C4-2B (cell line): ENCODE data around the gene TCEANC.

Experiments
- H3K27ac ChIP-seq: fragments of 450-650 bp; 2 replicates; pipeline ENCODE4 v1.5.1; 2017
- ZFX ChIP-seq: fragments of 450-650 bp; IDR thresholded peaks from 2 replicates; pipeline ENCODE4 v1.6.1; 2017
- TF ChIP-seq, protein P1 (sequence below): fragments of 450-650 bp; conservative IDR thresholded peaks from 2 replicates; pipeline ENCODE4 v1.5.1; 2017; ENCODE audit warnings: mild to moderate bottlenecking

Gene TCEANC

GRCh38 chrX:13702111-13702789, 49.3 kb downstream of the TCEANC start:
- TF ChIP-seq, protein P1, sequence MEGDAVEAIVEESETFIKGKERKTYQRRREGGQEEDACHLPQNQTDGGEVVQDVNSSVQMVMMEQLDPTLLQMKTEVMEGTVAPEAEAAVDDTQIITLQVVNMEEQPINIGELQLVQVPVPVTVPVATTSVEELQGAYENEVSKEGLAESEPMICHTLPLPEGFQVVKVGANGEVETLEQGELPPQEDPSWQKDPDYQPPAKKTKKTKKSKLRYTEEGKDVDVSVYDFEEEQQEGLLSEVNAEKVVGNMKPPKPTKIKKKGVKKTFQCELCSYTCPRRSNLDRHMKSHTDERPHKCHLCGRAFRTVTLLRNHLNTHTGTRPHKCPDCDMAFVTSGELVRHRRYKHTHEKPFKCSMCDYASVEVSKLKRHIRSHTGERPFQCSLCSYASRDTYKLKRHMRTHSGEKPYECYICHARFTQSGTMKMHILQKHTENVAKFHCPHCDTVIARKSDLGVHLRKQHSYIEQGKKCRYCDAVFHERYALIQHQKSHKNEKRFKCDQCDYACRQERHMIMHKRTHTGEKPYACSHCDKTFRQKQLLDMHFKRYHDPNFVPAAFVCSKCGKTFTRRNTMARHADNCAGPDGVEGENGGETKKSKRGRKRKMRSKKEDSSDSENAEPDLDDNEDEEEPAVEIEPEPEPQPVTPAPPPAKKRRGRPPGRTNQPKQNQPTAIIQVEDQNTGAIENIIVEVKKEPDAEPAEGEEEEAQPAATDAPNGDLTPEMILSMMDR, result no peak
- TF ChIP-seq ZFX, result no peak
- no peak overlapping the region for H3K27ac ChIP-seq

DNA sequence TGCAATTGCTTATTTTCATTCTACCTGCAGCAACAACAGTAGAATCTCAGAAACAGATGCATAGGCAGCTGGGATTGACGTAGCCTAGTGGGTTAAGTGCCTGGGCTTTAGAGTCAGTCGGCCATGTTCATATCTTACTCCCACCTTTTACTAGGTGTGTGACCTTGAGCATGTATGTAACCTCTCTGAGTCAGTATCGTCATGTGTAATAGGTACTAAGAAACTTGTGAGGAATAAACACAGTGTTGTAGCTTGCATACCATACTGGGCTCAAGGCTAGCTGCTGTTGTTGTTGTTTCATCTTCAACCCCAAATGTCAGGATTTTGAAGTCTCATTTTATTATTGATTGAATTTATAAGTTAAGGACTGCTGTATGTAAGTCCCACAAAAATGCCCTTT, 50.2 kb downstream of the TCEANC start:
- H3K27ac ChIP-seq, result no peak overlapping the region
- TF ChIP-seq, protein P1, result no peak
- no peak for TF ChIP-seq ZFX

GRCh38 chrX:13703589-13703988, 50.6 kb downstream of the TCEANC start:
- no peak overlapping the region for H3K27ac ChIP-seq
- TF ChIP-seq ZFX, result no peak
- TF ChIP-seq, protein P1, result no peak

GRCh38 chrX:13711141-13711540, 58.2 kb downstream of the TCEANC start:
- no peak overlapping the region for H3K27ac ChIP-seq
- TF ChIP-seq ZFX, result no peak
- TF ChIP-seq, protein P1, result no peak
